Activated gamma-delta T cell treated with Interleukin-2 at 50 U/mL for 16 hours (primary cell): Measurements from ENCODE around the gene GPR65.

Experiments used
- DNase-seq: peaks from one replicate; pipeline ENCODE4 v3.0.0-alpha.2; 2020

GPR65 gene

GRCh38 chr14:88043529-88044443, 38.9 kb downstream of the GPR65 start:
- no peak for DNase-seq

GRCh38 chr14:88044444-88044758, 39.5 kb downstream of the GPR65 start:
- no peak for DNase-seq

GRCh38 chr14:88044776-88045446, 40.0 kb downstream of the GPR65 start:
- DNase-seq = no peak

- no peak for DNase-seq
These were observed 40.8 kb downstream of the GPR65 start for GRCh38 chr14:88045705-88046104.

GRCh38 chr14:88048351-88048750, 43.4 kb downstream of the GPR65 start:
- DNase-seq = no peak

- no peak for DNase-seq
These were observed 44.3 kb downstream of the GPR65 start for GRCh38 chr14:88049266-88049665.

GRCh38 chr14:88049936-88050335, 45.0 kb downstream of the GPR65 start:
- no peak for DNase-seq

GRCh38 chr14:88060576-88060975, 55.6 kb downstream of the GPR65 start:
- no peak for DNase-seq

- DNase-seq = no peak
These were observed 58.9 kb downstream of the GPR65 start for GRCh38 chr14:88063811-88064210.
